ENCODE measurements around the gene IL13RA2.

GRCh38 chrX:114962209-114962608 is 55.2 kb downstream of the IL13RA2 start:
- TF ChIP-seq CTCF (IDR thresholded peaks at IDR 0.05) (no peak), POLR2A (IDR thresholded peaks at IDR 0.05) (no peak)
